ENCODE measurements around the gene CTSZ.
"Not testable (repeated sequence)": the region's sequence is repeated elsewhere in the genome, so short reads cannot be mapped to it uniquely, and the experiment has no call there.

Gene CTSZ

DNA sequence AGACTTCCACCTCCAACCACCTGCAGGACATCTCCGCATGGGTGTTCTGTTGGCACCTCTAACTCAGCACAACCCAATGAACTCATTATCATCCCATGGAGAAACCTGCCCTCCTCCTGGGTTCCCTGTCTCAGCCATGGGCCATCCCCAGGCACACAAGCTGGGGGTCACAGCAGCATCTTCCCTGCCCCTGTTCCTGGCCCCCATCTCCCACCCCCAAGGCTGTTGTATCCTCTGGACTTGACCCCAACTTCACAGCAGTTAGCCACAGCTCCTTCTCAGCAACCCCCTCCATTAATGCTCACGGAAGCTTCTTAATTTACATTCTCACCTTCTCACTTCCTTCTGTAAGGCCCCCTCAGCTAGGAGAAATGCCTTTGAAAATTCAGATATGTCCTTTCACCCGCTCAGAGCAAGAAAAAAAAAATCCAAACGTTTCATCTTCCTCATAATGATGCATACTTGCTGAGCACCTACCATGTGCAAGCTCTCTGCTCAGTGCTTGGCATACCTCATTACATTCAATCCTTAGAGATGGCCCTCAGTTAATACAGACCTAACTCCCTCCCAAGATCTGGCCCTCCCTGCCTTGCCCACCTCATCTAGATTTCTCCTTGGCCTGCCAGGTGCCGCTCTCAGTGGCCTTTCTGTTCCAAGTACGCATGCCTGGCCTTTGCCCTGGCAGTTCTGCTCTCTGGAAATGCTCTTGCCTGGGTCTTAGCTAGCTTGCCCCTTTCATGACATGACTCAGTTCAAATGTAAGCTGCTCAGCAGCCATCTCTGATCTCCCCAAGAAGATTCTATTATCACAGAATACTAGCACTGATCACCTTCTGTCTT lies 28.5 kb downstream of the CTSZ start:
- no peak for DNase-seq (ENCODE audit: low read depth)

DNA sequence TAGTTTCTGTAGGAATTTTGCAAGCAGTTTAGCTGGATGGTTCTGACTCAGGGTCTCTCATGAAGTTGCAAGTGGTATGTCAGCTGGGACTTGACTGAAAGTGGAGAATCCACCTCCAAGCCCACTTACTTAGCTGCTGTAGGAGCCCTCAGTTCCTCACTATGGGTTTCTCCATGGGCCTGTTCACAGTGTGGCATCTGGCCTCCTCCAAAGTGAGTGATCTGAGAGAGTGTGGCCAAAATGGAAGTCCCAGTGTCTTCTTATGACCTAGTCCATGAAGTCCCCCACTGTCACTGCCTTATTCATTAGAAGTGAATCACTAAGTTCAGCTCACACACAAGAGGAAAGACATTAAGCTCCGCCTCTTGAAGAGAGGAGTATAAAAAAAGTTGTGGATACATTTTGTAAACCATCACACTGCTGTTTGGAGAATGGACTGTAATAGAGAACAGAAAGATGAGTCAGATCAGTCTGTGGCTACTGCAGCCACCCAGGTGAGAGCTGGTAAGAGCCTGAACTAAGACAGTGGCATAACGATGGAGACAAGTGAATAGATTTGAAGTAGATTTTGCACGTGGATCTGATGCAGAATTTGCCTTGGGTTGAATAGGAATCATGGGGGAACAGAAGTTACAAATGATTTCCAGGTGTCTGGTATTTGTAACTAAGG lies 30.9 kb downstream of the CTSZ start:
- peak; percentile 16 for DNase-seq (ENCODE audit: low read depth)

DNA sequence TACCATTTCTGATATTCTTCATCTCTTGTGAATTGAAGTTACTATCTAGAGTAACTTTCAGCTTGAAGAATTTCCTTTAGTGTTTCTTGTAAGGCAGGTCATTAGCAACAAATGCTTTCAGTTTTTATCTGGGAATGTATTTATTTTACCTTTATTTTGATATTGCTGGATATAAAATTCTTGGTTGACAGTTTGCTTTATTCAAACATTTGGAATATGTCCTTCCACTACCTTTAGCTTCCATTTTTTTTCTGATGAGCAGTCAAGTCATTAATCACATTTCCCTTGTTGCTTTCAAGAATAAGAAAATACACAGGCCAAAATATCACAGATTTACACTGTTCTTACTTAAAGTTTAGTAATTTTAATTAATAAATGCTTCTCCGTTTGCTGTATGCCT lies 31.7 kb downstream of the CTSZ start:
- no peak for DNase-seq (ENCODE audit: low read depth)

DNA sequence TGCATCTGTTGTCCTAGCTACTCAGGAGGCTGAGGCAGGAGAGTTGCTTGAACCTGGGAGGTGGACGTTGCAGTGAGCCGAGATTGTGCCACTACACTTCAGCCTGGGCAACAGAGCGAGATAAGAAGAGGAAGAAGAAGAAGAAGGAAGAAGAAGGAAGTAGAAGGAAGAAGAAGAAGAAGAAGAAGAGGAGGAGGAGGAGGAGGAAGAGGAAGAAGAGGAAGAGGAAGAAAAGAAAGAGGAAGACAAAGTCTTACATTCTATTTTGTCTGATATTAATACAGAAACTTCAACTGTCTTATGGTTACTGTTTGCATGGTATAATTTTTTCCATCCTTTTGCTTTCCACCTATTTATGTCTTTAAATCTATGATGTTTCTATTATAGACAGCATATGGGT lies 33.2 kb downstream of the CTSZ start:
- DNase-seq (ENCODE audit: low read depth), result no peak

DNA sequence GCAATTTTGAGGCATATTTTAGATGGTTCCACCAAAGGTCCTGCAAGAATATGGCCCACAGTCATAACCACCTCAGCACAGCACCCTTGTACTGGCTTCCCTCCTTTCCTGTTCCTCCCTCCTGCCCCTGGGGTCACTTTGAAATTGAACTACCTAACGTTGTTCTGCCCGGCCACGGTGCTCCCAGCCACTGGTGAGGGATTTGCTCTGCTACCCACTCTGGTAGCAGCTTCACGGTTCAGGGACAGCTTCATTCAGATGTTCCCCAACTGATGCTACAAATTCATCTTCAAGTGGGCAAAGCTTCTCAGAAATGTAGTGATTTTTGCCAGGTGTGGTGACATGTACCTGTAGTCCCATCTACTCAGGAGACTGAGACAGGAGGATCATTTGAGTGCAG lies 33.9 kb downstream of the CTSZ start:
- no peak for DNase-seq (ENCODE audit: low read depth)

DNA sequence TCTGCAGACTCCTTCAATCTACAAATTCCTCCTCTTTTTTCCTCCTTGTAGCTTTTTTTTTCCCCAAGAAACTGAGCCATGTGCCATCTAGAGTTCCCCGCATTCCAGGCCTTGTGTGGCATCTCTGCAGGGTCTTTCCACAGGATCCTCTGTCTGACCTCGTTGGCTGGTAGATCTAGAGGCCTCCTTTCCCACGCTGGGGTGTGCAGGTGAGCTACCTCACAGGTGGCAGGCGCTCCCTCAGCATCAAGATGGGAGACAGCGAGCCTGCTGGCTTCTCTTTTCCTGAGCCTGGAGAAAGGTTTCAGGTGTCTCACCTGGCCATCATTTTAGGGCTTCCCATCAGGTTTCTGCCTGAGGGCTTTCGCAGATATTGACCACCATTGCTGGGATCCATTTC lies 35.6 kb downstream of the CTSZ start:
- DNase-seq (ENCODE audit: low read depth), result no peak

DNA sequence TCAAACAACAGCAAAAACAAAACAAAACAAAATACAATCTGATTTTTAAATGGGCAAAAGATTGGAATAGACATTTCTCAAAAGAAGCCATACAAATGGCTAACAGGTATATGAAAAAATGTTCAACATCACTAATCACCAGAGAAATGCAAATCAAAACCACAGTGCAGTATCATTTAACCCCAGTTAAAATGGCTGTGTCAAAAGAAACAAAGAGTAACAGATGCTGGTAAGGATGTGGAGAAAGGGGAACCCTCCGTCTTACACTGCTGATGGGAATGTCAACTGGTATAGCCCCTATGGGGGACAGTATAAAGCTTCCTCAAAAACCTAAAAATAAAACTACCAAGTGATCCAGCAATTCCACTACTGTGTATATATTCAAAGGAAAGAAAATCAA lies 36.9 kb downstream of the CTSZ start:
- no peak for DNase-seq (ENCODE audit: low read depth)

DNA sequence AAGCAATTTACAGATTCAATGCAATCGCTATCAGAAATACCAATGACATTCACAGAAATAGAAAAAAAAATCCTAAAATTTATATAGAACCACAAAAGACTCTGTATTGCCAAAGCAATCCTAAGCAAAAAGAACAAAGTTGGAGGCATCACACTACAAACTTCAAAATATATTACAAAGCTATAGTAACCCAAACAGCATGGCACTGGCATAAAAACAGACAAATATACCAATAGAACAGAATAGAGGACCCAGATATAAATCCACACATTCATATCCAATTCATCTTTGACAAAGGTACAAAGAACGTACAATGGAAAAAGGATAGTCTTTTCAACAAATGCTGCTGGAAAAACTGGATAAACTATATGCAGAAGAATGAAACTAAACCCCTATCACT lies 37.6 kb downstream of the CTSZ start:
- DNase-seq (ENCODE audit: low read depth), result no peak

DNA sequence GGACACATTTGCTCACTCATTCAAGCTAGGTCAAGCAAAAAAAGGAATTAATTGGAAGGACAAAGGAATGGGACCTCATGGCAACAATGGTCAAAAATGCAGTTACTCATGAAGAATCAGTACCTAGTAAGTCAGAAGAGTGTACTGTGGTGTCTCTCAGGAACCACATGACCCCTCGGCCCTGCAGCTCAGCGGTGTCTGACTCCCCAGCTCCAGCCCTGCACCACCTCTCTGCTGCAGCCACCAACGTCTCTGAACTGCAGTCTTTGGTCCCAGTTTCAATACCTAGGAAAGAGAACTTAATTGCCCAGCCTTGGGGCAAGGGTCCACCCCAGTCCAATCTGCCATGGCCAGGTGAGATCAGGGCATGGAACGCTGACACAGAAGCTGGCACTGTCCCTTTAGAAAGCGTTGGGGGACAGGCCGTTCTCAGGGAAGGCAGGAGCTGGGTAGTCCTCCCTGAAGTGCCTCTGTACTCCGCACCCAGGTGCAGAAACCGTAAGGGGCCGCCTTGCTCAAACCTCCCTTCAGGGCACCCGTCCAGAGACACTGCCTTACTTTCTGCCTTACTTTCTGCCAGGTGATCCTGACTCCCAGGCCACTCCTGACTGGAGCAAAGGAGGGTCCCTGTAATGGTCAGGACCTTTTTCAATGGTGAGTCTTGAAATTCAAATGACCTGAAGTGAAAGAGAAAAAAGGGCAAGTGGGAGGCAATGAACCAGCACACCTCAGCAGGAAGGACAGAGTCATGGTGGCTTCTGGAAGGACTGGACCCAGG lies 39.2 kb downstream of the CTSZ start:
- DNase-seq (ENCODE audit: low read depth), result no peak

DNA sequence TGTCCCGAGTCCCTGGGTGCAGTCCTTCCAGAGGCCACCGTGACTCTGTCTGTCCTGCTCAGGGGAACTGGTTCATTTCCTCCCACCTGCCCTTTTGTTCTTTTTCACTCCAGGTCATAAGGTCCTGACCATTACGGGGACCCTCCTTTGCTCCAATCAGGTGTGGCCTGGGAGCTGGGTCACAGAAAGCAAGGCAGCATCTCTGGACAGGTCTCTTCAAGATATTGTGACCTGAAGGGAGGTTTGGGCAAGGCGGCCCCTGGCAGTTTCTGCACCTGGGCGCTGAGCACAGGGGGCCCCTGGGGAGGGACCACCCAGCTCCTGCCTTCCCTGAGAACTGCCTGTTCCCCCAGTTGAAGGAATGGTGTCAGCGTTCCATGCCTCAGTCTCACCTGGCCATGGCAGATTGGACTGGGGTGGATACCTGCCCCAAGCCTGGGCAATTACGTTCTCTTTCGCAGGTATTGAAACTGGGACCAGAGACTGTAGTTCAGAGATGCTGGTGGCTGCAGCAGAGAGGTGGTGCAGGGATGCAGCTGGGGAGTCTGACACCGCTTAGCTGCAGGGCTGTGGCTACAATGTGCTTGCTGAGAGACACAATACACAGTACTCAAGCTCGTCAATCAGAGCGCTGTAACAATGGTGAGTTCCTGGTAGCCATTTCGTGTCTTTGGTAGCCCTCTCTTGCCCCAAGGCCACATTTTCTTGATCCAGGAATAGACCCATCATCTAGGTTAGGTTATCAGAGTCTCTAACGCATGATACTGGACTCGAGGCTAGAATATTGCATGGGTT lies 41.6 kb downstream of the CTSZ start:
- DNase-seq (ENCODE audit: low read depth), result no peak

DNA sequence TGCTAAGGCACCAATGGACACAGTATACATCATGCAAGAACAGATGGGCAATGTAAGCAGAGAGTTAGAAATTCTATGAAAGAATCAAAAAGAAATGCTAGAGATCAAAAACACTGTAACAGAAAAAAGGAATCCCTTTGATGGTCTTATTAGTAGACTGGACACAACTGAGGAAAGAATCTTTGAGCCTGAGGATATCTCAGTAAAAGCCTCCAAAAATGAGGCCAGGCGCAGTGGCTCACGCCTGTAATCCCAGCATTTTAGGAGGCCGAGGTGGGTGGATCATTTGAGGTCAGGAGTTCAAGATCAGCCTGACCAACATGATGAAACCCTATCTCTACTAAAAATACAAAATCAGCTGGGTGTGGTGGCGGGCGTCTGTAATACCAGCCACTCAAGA lies 43.1 kb downstream of the CTSZ start:
- not testable (repeated sequence) for DNase-seq (ENCODE audit: low read depth)

DNA sequence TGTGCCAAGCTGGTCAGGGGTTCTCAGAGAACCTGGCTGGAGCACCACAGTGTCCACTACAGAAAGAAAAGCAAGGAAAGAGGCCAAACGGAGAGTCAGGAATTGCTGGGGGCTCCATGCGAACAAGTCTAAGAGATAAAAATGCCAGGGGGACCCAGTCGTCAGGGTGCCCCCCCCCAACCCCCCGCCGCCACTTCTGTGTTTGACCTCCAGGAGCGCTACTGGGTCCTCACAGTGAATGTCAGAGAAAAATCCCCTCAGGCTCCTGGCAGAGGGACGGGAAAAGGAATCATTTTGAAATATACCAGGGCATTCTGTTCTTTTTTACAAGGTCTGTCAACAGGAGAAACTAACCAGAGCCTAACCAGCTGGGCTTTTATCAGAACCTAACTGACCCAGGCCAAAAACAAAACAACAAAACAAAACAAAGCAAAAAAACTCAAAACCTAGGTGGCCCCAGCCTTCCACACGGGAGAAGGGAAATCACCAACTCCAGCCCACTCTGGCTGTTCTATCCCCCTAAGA lies 43.9 kb downstream of the CTSZ start:
- DNase-seq (ENCODE audit: low read depth), result no peak

DNA sequence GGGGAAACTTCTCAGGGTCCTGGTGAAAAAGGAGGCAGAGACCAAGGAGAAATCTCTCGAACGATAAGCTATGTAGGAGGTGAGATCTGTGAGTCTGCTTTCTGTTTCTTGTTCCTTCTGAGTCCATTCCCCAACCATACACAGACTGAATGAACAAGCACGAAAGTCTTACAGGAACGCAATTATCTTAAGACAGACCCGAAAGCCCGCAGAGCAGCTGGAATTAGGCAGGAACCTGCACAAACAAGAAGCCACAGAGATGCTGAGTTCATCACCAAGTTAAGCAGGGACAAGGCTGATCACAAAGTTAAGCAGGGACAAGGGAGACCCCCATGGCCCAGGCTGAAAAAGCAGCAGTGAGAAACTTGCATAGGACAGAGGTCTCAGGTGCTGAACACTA lies 47.4 kb downstream of the CTSZ start:
- DNase-seq (ENCODE audit: low read depth), result no peak

DNA sequence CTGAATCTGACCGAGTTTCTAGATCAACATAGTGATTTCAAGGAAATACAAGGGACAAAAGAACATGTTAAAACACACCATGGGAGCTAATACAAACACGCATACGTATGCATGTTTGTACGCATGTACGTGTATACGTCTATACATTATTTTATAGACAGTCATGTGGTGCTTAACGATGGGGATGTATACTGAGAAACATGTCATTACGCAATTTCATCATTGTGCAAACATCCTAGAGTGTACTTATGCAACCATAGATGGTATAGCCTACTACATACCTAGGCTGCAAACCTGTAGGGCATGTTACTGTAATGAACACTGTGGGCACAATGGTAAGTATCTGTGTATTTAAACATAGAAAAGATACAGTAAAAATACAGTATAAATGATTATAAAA lies 51.0 kb downstream of the CTSZ start:
- no peak for DNase-seq (ENCODE audit: low read depth)

DNA sequence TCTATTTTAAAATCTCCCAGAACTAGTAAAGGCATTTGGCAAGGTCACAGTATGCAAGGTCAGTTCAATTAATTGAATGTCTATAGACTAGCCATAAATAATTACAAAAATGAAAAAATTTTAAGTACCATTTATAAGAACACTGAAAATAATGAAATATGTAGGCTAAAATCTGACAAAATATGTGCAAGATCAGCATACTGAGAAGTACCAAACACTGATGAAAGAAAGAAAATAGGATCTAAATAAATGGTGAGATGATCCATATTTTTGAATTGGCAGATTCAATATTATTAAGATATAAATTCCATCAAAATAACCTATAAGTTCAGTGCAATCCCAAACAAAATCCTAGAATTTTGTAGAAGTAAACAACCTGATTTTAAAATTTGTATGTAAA lies 54.0 kb downstream of the CTSZ start:
- DNase-seq (ENCODE audit: low read depth), result no peak

DNA sequence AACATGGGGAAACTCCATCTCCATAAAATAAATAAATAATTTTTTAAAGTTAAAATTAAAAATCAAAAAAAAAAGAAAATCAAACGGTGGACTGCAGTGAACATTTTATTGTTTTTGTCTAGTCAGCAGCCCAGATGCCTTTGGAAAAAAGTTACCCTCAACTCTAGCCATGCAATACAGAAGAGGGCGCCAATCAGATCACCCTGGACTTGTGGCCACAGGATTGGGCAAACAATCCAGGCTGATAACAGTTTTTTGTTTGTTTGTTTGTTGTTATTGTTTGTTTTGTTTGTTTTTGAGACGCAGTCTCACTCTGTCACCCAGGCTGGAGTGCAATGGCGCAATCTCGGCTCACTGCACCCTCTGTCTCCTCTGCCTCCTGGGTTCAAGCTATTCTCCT lies 56.5 kb downstream of the CTSZ start:
- no peak for DNase-seq (ENCODE audit: low read depth)

DNA sequence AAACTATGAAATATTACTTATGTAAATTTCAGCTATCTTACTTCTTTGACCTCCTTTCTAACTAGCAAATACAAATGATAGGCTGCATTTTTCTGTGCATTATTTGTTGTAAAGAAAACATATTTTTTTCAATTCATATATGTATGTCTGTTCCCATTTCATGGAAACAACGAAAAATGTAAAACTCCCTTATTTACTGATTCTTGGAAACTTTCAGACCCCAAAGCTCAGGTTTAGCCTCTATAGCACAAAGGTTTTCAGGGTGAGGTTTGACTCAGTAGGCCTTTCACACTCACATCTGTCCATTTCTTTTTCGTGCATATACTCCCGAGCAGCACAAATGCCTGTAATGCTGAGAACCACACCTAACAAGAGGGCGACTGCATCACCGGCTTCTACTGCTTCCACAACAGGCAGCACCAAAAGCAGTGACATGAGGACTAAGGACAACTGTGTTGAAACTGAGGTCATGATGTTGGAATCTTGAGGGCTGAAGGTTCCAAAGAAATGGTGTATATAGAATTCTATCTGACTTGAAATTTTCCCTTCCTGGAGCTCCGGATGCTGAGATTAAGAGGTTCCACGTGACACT lies 59.2 kb downstream of the CTSZ start:
- DNase-seq (ENCODE audit: low read depth), result not testable (repeated sequence)

DNA sequence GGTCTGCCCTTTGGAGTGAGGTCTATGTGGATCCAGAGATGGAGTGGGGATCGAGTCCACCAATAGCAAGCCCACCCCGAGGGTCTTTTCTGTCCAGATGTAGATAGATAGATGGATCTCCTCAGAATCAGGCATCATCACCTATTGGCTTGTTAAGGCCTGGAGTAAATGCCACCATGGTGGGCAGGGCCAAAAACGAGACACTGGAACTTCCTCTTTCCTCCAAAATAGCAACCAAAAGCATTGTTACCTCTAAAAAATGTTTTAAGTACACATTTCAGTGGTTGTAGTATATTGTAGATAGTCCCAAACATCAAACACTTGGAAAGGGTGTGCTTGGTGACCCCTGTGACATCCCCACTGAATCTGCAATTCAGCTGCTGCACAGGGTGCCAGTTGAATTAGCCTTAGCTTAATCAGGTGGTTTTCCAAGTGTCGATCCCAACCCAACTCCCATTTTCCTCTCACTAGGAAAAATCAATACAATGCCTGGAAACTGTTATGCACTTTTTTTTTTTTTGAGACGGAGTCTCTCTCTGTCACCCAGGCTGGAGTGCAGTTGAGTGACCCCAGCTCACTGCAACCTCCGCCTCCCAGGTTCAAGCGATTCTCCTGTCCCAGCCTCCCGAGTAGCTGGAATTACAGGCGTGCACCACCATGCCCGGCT lies 61.0 kb downstream of the CTSZ start:
- DNase-seq (ENCODE audit: low read depth), result no peak
